Heart right ventricle (tissue), 16 donors: ENCODE results near the gene HK1. TPM values are rescaled to one million over a fixed set of nuclear protein-coding genes. Genes with fewer than 3 reads are reported as not detected.

Experiments
- ATAC-seq, 8 donors: fragments of 200-7000 bp; cut with Tn5 transposase; one replicate each; pipeline ENCODE4 v1.9.1; 2020; ENCODE audit warnings: mild to moderate bottlenecking in 8 of 8, moderate library complexity in 8 of 8, moderate number of reproducible peaks in 1 of 8
- DNase-seq, 2 donors: peaks; one replicate each; pipeline ENCODE4 v3.0.0-alpha.2; 2020
- H3K27ac ChIP-seq, 10 donors: fragments of 200-600 bp; sonication (generic) in 2 of 10; one replicate each; pipeline versions ENCODE4 v1.5.0 to v1.8.0; 2020 to 2022; ENCODE audit warnings: mild to moderate bottlenecking in 3 of 10
- H3K27me3 ChIP-seq, 7 donors: fragments of 200-600 bp; one replicate each; pipeline ENCODE4 v1.8.0; 2021 to 2022; ENCODE audit warnings: mild to moderate bottlenecking in 2 of 7
- H3K36me3 ChIP-seq, 9 donors: fragments of 200-600 bp; sonication (generic) in 1 of 9; one replicate each; pipeline versions ENCODE4 v1.5.0 to v1.8.0; 2020 to 2022; ENCODE audit warnings: mild to moderate bottlenecking in 2 of 9
- H3K4me1 ChIP-seq, 9 donors: fragments of 200-600 bp; sonication (generic) in 1 of 9; one replicate each; pipeline versions ENCODE4 v1.5.0 to v1.8.0; 2020 to 2022; ENCODE audit warnings: mild to moderate bottlenecking in 4 of 9
- H3K4me3 ChIP-seq, 10 donors: fragments of 200-600 bp; sonication (generic) in 2 of 10; one replicate each; pipeline versions ENCODE4 v1.5.0 to v1.8.0; 2020 to 2022; ENCODE audit warnings: mild to moderate bottlenecking in 7 of 10, moderate library complexity in 2 of 10
- H3K9me3 ChIP-seq, 11 donors: fragments of 200-600 bp in 10 of 11; sonication (generic) in 2 of 11; one replicate each; pipeline versions ENCODE4 v1.5.0 to v1.8.0; 2013 to 2022; ENCODE audit warnings: mild to moderate bottlenecking in 2 of 11, control low read depth in 1 of 11, moderate library complexity in 1 of 11
- WGBS, 2 donors: extraction: QIAGEN DNeasy Blood & Tissue Kit; methylation state at CpG; one replicate each; pipeline ENCODE4 v1.1.7; 2013; ENCODE audit warnings: inconsistent platforms in 1 of 2; 5-methylcytosine and 5-hydroxymethylcytosine counted together
- intact Hi-C, 10 donors: fragments of 100-400 bp; cut with DNase I; formaldehyde crosslinking; loops; one replicate each; pipeline versions ENCODE4 v1.11.1 to v1.14.2; 2022
- polyA plus RNA-seq, 2 donors: library from polyadenylated mRNA; stranded (reverse); fragments of 200-250 nt; gene quantifications; one replicate each; pipeline ENCODE4 v1.2.3, GENCODE V29; 2013
- total RNA-seq, 10 donors: library from RNA; stranded (reverse); fragmentation: NEBNext Ultra II Directional in 3 of 10; extraction: Animal tissue kit (Norgen Biotek cat#: 25700) in 3 of 10; gene quantifications; one replicate each; pipeline versions ENCODE4 v1.2.1 to v1.2.4, GENCODE V29; 2021 to 2023
- TF ChIP-seq, protein P1 (sequence below), 9 donors: fragments of 200-600 bp; sonication (generic) in 2 of 9; IDR thresholded peaks; one replicate each; pipeline versions ENCODE4 v1.5.0 to v1.8.0; 2021 to 2022; ENCODE audit warnings: antibody characterized with exemption in 9 of 9, mild to moderate bottlenecking in 5 of 9, moderate library complexity in 1 of 9
- donor health status: Arrhythmogenic right ventricular cardiomyopathy.
- donor health status: ischemic (EF 13 %, LVEDD 7.1; RV severe dilation, severe dysfunction).
- donor health status: healthy with polysubstance abuse.
- donor health status: DM: no; HTN: yes; CAD: no.
- donor health status: DM: no; HTN: no; CAD: no.
- donor health status: ischemic (EF 25% LVEDD 6.9; RV normal size, moderate dysfunction).
- donor health status: ischemic (EF 25% LVEDD 5.7; RV mildly dilated, moderate dysfunction).
- donor health status: healthy.
- donor health status: DM: yes; HTN: yes; CAD: no.
- donor health status: Ischemic cardiomyopathy.
- donor health status: ischemic (EF 35%, LVEDD 5.7; RV mildly dilated, moderate dysfunction).
- donor health status: nonischemic (EF 11% LVEDD 7.7; RV severe dilation, severe dysfunction).
- donor health status: DM: yes; HTN: yes; CAD: no.
- donor health status: PGD.
- donor health status: ischemic (EF 29% LVEDD 5.4; RV normal size, mild dysfunction).
- donor health status: nonischemic (EF 23%, LVEDD 6.1; RV moderate dilation, normal function).

HK1 gene
- total and polyA plus RNA-seq, 12 donors: 51.9 to 322 (median 233) TPM

DNA sequence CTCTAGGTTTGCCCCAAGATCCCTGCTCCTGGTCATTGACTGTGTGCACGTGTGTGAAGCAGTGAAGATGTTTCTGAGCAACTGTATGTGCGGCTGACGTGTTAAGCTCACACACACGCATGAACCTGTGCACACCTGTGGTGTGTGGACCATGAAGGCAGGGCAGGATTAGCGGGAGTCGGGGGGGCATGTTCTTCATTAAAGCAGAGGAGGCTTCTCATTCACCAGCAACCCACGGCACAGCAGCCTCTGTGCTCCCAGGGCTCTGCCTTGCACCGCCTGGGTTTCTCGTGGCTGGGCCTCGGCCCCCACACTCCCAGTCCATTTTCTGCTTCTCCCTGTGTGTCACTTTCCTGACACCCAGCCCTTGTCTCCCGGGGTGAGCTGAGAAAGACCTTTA, 139.2 kb downstream of the HK1 start:
- Histone ChIP-seq H3K27ac (no peak overlapping the region), H3K9me3 (no peaks in the 10 kb centered on the region), H3K4me1 (peaks cover 0 to 18% (median 5%) of the 10 kb centered on the region in 9 donors), H3K36me3 (no peaks in the 10 kb centered on the region), H3K27me3 (no peaks in the 10 kb centered on the region), H3K4me3 (no peak overlapping the region)
- intact Hi-C loops: no loop called here
- ATAC-seq (no peak), DNase-seq (no peak)
- 88 to 94% methylated on average over 11 of the region's 11 CpGs for WGBS, 2 donors
- TF ChIP-seq, protein P1, sequence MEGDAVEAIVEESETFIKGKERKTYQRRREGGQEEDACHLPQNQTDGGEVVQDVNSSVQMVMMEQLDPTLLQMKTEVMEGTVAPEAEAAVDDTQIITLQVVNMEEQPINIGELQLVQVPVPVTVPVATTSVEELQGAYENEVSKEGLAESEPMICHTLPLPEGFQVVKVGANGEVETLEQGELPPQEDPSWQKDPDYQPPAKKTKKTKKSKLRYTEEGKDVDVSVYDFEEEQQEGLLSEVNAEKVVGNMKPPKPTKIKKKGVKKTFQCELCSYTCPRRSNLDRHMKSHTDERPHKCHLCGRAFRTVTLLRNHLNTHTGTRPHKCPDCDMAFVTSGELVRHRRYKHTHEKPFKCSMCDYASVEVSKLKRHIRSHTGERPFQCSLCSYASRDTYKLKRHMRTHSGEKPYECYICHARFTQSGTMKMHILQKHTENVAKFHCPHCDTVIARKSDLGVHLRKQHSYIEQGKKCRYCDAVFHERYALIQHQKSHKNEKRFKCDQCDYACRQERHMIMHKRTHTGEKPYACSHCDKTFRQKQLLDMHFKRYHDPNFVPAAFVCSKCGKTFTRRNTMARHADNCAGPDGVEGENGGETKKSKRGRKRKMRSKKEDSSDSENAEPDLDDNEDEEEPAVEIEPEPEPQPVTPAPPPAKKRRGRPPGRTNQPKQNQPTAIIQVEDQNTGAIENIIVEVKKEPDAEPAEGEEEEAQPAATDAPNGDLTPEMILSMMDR (IDR thresholded peaks at IDR 0.05): no peak

DNA sequence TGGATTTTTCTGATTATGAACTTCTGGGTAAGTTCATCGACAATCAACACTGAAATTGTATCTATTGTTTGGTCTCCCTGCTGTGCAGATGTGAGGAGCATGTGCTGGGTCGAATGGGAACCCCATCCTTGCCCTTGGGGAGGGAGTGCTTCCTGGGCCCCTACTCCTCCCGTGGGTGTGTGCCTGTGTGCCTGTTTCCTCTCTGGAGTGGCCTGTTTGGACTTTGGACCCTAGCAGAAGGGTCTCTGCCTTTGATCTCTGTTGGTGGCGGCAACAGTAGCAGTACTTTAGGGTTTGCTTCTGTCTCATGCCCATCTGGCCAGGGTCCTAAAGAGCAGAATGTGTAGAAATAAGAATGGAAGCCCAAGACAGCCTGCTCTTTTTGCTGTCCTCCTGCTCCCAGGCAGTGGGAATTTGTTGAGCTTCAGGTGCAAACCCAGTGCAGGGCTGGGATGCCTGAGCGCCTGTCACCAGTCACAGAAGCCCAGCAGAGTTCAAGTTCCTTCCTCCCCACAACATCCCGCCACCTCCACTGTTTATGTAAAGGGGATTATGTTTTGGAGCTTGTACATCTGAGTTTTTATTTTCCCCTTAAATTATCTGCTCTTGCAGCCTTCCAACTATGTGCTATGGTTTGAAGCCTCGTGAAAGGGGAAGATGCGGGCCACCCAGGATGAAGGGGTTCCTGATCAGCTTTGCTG, 139.9 kb downstream of the HK1 start:
- Histone ChIP-seq H3K27me3 (no peaks in the 10 kb centered on the region), H3K4me3 (no peak overlapping the region), H3K4me1 (peaks cover 0 to 16% (median 5%) of the 10 kb centered on the region in 9 donors), H3K27ac (no peak overlapping the region), H3K36me3 (no peaks in the 10 kb centered on the region), H3K9me3 (no peaks in the 10 kb centered on the region)
- 82 to 86% methylated on average over 8 of the region's 8 CpGs for WGBS, 2 donors
- no peak for DNase-seq
- no peak for ATAC-seq
- intact Hi-C loops: no loop called here
- TF ChIP-seq, protein P1 (IDR thresholded peaks at IDR 0.05): no peak

DNA sequence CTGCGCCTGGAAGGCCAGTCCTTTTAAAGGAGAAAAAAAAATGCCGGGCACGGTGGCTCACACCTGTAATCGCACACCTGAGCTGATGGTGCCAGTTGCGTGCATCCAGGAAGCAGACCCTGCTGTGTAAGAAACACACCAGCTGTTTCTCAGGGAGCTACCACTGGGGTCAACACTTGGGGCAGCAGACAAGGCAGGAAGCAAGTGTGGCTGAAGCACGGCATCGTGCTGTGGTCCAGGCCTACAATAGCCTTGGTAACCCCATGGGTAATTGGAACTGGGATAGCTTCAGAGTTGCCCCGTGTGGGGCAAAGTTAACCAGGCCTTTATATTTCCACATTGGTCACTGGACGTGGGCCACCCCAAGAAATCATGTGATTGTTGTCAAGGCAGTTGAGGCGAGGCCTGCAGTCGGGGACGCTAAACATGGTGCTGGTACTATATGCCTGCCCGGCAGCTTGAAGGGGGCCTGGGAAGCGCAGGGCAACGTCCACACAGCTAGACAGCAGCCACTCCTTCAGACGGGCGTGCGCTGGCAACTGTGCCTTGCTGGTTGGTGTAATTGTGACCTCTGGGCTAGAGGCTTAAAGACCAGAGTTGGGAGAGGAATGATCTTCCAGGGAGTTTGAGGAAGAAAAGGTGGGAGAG, 140.9 kb downstream of the HK1 start:
- intact Hi-C loops: no loop called here
- WGBS, 2 donors: 93 to 94% methylated on average over 18 of the region's 18 CpGs
- H3K27me3 ChIP-seq: no peaks in the 10 kb centered on the region
- DNase-seq: no peak
- no peak for ATAC-seq
- TF ChIP-seq, protein P1 (IDR thresholded peaks at IDR 0.05): no peak
- no peaks in the 10 kb centered on the region for H3K9me3 ChIP-seq
- H3K27ac ChIP-seq: no peak overlapping the region
- H3K4me1 ChIP-seq: peaks cover 0 to 12% (median 5%) of the 10 kb centered on the region in 9 donors
- no peaks in the 10 kb centered on the region for H3K36me3 ChIP-seq
- H3K4me3 ChIP-seq: no peak overlapping the region

DNA sequence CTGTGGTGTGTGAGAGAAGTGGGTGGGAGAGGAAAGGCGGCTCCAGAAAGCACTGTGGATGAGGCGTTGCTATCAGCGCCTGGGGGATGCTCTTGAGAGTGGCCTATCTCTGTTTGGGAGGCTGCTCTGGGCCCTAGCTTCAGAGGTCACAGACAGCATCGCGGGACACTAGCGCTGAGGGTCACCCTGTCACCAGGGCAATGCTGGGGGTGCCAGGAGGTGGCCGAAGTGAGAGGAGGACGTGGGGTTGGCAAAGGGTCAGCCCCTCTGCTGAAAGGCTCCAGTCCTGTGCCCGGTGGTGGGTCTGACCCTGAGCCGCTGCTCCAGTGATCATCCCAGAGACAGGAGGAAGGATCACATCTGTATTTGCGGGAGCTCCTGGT, 141.4 kb downstream of the HK1 start:
- Histone ChIP-seq H3K4me3 (no peak overlapping the region), H3K36me3 (no peaks in the 10 kb centered on the region), H3K27me3 (no peaks in the 10 kb centered on the region), H3K4me1 (peaks cover 0 to 12% (median 5%) of the 10 kb centered on the region in 9 donors), H3K9me3 (no peaks in the 10 kb centered on the region), H3K27ac (no peak overlapping the region)
- 66 to 83% methylated on average over 11 of the region's 11 CpGs for WGBS, 2 donors
- intact Hi-C loops: loop anchor here in 3 of 10 donors (5.0 to 10.0 kb wide), 3 partner anchors 78 to 218 kb away; partner anchors contain the start of gene FAM241B (in 1 of the 3)
- TF ChIP-seq, protein P1 (IDR thresholded peaks at IDR 0.05): no peak
- DNase-seq (no peak), ATAC-seq (no peak)
